HG02943 (cell line): ENCODE data around the gene MACIR.

ENCODE experiments used
- ATAC-seq: cut with Tn5 transposase; IDR thresholded peaks from one replicate; pipeline ENCODE4 v1.9.1; 2021; ENCODE audit warnings: mild to moderate bottlenecking, low read depth, moderate library complexity; ENCODE audit not compliant: unreplicated experiment

The MACIR gene

DNA sequence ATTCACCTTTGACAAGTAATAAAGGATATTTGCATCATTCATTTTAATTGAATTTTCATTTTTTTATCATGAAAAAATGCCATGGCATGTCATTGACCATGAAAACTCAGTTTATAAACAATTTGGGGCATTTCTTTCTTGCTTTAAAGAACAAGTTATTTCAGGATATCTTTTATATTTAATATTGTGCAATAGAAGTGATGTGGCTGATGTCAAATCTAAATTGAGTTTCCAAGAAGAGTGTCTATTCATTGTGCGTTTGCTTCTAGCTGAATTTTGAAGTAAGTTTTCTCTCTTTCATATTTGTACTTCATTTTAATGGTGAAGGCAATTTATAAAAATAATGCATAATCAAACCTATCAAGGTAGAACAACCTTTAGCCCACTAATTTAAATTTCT is 30.5 kb downstream of the MACIR start:
- ATAC-seq: no peak

DNA sequence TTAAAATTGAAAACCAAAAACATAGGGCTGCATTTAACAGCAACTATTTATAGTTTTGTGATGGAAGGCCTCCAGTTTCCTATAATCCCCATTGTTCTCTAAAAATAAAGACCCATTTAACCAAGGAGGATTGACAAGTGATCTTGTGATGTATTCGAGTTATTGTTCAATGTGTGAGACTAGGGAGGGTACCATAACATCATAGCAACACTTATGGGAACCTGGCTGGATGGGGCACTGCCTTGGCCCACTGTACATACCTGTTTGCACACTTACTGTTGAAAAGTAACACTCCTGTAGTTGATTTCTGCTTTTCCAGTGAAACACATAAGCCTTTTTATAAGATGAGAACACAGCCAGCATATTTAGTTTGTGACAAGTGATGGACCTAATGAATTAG is 32.3 kb downstream of the MACIR start:
- ATAC-seq: no peak

DNA sequence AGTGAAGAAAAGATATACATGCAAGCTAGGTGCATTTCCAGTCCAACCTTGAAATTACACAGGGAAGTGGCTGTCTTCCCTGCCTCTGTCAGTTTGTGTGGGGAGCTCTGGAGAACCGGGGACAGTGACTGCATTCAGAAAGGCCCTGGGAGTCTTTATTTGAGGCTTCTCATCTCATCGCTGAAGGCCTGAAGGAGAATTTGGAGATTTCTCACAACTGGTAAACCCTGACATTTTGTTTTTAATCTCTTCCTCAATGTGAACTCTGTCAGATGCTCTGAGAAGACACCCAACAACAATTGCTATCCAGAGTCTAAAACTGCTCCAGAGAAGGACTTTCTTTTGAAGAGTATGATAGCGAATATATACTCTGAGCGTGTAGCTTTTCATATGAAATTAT is 33.0 kb downstream of the MACIR start:
- no peak for ATAC-seq

DNA sequence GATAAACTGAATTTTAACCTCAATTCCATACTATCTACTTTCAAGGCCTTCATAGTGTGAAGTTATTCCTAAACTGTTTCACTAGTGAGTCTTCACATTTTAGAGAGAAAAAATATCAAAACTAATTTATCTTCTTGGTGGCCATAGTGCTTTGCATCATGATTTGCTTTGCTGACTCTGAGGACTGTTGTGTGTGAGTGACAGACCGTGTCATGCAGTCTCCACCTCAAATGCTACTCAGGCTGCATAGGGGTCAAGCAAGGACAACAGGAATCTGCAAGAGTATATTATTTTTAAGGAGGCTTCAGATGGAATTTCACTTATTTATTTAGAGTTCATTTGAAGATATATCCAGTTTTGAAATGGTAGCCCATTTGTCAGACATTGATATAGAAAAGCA is 34.5 kb downstream of the MACIR start:
- no peak for ATAC-seq

DNA sequence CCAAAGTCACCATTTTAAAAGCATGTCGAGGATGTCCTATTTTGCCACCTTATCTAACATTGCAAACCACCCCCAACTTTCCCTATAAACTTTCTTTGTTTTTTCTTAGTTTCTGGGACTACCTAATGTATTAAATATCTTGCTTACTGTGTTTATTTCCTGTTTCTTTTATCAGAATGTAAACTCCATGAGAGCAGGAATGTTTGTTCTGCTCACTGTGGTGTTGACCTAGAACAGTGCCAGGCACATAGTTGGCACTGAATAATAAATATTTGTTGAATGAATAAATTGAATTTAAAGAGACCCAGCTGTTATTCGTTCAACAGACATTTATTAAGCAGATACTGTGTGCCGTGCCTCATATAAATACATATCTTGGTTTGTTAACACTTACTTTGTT is 35.2 kb downstream of the MACIR start:
- no peak for ATAC-seq

DNA sequence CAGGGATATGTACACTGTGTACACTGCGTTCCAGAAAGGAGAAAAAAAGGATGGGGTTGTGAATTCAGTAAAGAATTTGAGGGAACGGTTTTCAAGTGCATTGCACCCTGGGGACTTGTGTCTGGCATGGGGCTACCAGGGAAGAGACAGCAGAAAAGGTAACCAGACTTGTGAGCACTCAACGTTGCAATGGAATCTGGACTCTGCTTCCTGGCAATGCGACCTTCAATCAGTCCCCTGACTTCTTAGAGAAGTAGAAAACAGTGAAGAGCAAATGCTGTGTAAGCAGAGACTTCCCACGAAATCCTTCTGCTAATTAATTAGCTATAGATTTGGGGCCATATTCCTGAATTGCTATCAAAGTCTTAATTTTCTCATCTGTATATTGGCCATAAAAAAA is 36.3 kb downstream of the MACIR start:
- no peak for ATAC-seq

DNA sequence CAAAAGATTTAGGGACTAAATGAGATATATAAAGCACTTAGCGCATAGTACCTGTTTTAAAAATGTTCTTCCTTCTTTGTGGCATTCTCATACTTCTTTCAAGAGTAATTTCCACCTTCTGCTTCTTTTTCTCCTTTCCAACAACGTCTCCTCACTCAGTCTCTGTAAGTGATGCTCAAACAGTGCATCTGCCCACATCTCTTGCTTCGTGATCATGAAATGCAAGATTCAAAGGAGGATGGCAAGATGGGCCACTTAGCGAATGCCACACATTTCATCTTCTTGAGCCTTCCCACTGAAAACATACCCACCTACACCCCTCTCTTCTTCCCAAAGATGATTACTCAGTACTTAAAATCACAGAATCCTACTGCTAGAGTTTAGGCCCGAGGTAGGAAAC is 36.9 kb downstream of the MACIR start:
- ATAC-seq: no peak

DNA sequence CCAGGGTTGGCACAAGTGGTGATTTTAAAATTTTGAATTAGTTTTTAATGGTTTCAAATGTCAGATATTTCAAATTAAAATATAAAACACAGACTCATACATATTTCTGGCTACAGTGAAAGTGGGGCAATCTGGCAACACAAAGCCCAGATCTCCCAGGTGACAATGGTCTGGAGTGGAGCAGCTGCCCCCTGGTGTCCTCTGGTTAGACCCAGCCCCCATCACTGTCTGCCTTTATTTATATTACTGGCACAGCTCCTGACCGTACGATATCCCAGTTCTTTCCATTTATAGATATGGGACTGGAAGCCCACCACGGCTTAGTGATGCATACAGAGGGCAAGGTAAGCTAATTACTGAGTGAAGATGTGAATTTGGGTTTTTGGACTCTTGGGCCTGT is 37.3 kb downstream of the MACIR start:
- no peak for ATAC-seq

DNA sequence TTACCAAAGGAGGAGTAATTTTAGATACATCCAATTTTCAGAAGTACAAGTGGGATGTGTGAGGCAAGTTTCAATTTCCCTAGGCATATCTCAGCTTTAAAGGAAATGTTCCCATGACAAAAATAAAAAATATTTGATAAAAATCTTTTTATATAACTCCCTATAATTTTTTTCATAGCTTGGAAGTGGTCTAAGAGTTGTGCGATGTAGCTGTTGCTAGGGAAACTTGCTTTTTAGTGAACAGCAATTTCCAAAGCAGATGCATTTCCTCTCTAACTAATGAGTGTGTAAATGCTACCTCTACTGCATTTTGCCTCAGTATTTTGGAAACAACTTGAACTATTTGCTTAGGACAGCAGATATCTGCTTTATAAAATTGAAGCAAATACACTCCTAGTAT is 39.6 kb downstream of the MACIR start:
- no peak for ATAC-seq

DNA sequence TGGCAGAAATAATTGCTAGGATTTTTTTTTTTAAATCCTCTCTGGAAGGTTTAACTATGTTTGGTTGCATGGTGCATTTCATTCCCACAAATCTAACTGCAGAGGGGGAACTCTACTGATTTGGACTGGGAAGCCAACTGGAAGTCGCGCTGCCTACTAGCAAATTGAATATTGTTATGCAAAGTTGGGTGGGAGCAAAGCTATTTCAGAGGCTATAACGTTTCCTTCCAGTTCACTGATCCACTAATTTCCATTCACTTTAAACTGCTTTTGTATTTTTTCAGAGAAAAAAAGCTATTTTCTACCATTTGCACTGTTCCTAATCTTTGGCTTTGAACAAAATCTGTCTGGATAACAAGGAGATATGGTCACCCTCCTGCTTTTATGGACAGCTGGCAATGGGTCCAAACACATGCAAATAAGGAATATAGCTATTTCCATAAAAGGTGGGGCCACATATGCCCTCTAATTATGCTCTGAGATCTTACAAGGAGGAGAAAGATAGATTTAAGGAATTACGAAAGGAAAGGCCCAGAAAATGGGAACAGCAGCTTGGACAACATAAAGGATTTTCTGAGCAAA is 40.1 kb downstream of the MACIR start:
- ATAC-seq: no peak

DNA sequence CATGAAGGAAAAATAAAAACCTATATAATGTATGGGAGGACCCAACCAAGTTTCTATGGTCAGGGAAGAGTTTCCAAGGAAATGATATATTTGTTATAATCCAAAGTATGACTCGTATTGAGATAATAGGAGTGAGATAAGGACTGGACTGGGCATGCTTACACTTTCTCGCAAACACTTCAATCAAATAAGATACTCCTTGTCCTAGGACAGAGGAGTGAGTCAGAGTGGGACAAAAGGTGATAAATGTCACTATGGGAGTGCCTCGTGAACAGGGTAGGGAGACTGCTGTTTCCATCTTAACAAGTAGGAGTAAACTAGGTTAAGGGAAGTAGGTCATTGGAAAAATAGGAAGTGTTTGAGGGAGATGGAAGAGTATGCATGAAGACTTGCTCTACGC is 47.2 kb downstream of the MACIR start:
- ATAC-seq: no peak

DNA sequence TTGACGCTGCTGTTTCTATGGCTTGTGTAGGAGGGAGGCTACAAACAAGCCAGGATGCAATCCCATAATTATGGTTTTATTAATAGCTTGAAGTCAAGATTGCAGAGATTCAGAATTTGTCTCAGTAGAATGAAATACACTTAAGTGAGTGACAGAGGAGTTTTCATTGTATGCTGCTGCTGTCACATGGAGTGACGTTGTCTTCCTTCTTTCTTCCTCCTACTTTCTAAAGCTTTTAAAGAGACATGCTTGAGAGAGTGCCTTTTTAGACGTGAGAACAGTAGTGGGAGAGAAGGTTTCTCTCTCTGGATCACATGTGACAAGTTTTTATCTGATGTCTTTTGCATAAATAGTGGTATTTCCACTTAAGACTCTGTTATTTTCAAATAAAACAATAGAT is 48.9 kb downstream of the MACIR start:
- no peak for ATAC-seq

DNA sequence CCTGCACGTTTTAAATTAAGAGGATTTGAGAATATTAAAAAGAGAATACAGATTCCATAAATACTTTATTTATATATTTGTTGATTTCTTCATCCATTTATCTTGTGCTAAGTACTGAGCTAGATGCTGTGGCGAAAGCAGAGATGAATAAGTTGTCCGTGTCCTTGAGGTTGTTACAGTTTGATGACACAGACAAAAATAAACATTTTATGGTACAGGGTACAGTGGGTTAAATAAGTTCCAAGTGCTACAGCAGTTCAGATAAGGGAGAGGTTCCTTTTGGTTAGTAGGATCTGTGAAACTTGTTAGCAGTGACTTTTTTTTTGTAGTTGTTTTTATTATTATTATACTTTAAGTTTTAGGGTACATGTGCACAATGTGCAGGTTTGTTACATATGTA is 50.2 kb downstream of the MACIR start:
- no peak for ATAC-seq

DNA sequence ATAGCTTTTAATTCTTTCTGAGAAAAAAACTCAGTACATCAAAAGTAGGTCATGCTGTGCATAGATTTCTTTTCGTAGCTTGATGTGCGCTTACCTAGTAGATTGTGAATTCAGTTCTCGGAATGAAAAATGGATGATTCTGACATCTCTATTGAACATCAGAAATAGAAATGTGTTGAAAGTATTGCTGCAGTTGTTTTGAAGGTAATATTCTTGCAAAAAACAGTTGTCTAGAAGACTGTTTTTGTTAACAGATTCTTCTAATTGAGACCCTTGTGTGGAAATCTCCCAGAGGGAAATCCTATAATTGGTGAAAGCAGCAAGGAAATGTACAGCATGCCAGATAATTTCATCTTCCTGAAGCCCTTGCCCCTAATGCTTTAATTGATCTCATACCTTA is 54.5 kb downstream of the MACIR start:
- ATAC-seq: no peak

DNA sequence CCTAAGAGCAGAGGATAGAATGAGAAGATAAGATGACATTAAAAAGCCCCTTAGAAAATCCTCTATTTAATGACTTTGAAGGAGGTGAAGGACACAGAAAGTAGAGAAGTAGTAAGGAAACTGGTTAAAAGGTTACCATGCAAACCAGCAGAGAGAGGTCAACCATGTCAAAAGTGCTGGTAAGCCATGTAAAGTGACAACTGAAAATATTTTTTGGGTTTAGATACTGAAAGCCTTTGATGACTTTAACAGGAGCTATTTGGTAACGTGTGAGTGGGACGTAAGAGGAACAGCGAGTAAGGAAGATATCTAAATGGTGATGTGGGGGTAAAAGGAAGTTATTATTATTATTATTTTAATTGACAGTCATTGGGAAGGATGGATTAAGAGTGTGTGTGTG is 56.9 kb downstream of the MACIR start:
- ATAC-seq: no peak

DNA sequence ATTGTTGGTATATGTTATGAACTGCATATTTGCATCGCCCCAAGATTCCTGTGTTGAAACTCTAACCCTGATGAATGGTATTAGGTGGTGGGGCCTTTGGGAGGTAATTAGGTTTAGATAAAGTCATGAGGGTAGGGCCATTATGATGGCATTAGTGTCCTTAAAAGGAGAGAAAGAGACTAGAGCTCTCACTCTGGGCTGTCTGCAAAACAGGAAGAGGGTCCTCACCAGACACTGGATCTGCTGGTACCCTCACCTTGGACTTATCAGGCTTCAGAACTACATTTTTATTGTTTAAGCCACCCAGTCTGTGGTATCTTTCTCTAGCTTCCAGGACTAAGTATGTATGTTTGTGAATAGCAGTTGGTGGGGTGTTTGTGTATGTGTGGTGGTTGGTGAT is 68.9 kb downstream of the MACIR start:
- no peak for ATAC-seq

DNA sequence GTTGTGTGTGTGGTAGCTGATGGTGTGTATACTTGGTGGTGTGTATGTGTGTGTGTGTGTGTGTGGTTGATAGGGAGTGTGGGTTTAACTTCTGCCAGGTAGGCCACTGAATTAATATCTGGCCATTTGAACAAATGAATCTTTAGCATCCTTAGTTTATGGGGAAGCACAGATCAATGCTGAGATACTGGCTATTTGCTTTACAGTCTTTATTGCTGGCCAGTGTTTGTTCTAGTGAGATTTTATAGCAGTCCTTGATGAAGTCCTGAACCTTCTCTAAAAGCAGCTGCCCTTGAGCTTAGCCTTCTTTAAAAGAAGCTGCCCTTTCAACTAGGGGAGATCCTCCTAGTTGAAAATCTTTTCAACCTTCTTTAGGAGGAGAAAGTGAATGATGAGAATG is 69.3 kb downstream of the MACIR start:
- ATAC-seq: no peak
